Measurements from ENCODE around the gene SSH2. TPM values are rescaled to one million over a fixed set of nuclear protein-coding genes. Genes with fewer than 3 reads are reported as not detected.

SSH2 gene
- total and polyA plus RNA-seq, 2 experiments from 2014 or later = 9.9 to 12.7 TPM

- no peak overlapping the region for H3K4me2 ChIP-seq
- H3K9me3 ChIP-seq (ENCODE audit: low read depth) = no peaks in the 10 kb centered on the region
- DNase-seq (ENCODE audit: low spot score) = peak; percentile 84
- no peaks in the 10 kb centered on the region for H3K36me3 ChIP-seq (replicated peaks; ENCODE audit: insufficient read depth, low read depth)
- H3K9me2 ChIP-seq (replicated peaks; ENCODE audit: insufficient read depth) = no peaks in the 10 kb centered on the region
- no peaks in the 10 kb centered on the region for H3K27me3 ChIP-seq
- H4K20me1 ChIP-seq (ENCODE audit: insufficient read depth, poor library complexity, severe bottlenecking) = no peaks in the 10 kb centered on the region
- 70% methylated on average over 14 of the region's 14 CpGs for WGBS (ENCODE audit: low lambda C conversion rate, missing lambda C conversion rate)
- H3K4me1 ChIP-seq (ENCODE audit: insufficient read depth) = peaks cover 5% of the 10 kb centered on the region
- no peak overlapping the region for H2AFZ ChIP-seq
- no peak overlapping the region for H3K4me3 ChIP-seq
- H3K27ac ChIP-seq = no peak overlapping the region
- H3K79me2 ChIP-seq = no peaks in the 10 kb centered on the region
- TF ChIP-seq CTCF (IDR thresholded peaks at IDR 0.05; ENCODE audit: poor library complexity) (peak; percentile 84), EZH2 (IDR thresholded peaks at IDR 0.05; ENCODE audit: borderline replicate concordance) (no peak)
Measured at GRCh38 chr17:29807520-29808361, 122.3 kb downstream of the SSH2 start.

- Histone ChIP-seq H3K4me3 (no peak overlapping the region), H3K9me3 (ENCODE audit: low read depth) (no peaks in the 10 kb centered on the region), H3K4me2 (no peak overlapping the region), H3K4me1 (ENCODE audit: insufficient read depth) (peaks cover 5% of the 10 kb centered on the region), H3K79me2 (peaks cover 3% of the 10 kb centered on the region), H3K36me3 (replicated peaks; ENCODE audit: insufficient read depth, low read depth) (no peaks in the 10 kb centered on the region), H3K9me2 (replicated peaks; ENCODE audit: insufficient read depth) (no peaks in the 10 kb centered on the region), H4K20me1 (ENCODE audit: insufficient read depth, poor library complexity, severe bottlenecking) (no peaks in the 10 kb centered on the region), H2AFZ (no peak overlapping the region), H3K27ac (no peak overlapping the region), H3K27me3 (no peaks in the 10 kb centered on the region)
- no peak for DNase-seq (ENCODE audit: low spot score)
- WGBS (ENCODE audit: low lambda C conversion rate, missing lambda C conversion rate) = 96% methylated on average over 3 of the region's 3 CpGs
- TF ChIP-seq EZH2phosphoT487 (IDR thresholded peaks at IDR 0.05; ENCODE audit: low read depth, severe bottlenecking, unreplicated experiment) = no peak
- TF ChIP-seq CTCF (IDR thresholded peaks at IDR 0.05; ENCODE audit: poor library complexity) = no peak
- no peak for TF ChIP-seq EZH2 (IDR thresholded peaks at IDR 0.05; ENCODE audit: borderline replicate concordance)
Measured at GRCh38 chr17:29802246-29802645, 127.8 kb downstream of the SSH2 start.

DNA sequence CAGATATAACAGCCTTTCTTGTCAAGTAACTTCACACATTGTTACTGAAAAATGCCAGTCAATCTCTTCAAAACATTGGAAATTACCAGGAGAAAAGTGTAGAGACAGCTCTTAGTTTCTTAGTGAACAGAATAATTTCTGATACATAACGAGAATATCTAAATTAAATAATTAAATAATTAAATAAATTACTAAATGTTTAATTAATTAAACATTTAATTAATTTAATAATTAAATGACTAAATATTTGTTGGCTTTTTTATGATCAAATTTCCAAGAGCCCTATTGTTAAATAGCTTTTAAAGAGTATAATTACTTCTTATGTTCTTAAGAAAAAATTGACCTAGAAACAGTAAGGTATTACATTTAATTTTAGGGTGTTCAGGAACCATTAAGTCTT lies 129.6 kb downstream of the SSH2 start:
- Histone ChIP-seq H2AFZ (no peak overlapping the region), H3K36me3 (replicated peaks; ENCODE audit: insufficient read depth, low read depth) (no peaks in the 10 kb centered on the region), H3K9me2 (replicated peaks; ENCODE audit: insufficient read depth) (no peaks in the 10 kb centered on the region), H3K4me2 (no peak overlapping the region), H3K27me3 (no peaks in the 10 kb centered on the region), H3K4me1 (ENCODE audit: insufficient read depth) (peaks cover 1% of the 10 kb centered on the region), H4K20me1 (ENCODE audit: insufficient read depth, poor library complexity, severe bottlenecking) (no peaks in the 10 kb centered on the region), H3K79me2 (peaks cover 3% of the 10 kb centered on the region), H3K4me3 (no peak overlapping the region), H3K27ac (no peak overlapping the region), H3K9me3 (ENCODE audit: low read depth) (no peaks in the 10 kb centered on the region)
- no peak for TF ChIP-seq CTCF (IDR thresholded peaks at IDR 0.05; ENCODE audit: poor library complexity)
- TF ChIP-seq EZH2phosphoT487 (IDR thresholded peaks at IDR 0.05; ENCODE audit: low read depth, severe bottlenecking, unreplicated experiment) = no peak
- no peak for TF ChIP-seq EZH2 (IDR thresholded peaks at IDR 0.05; ENCODE audit: borderline replicate concordance)
- DNase-seq (ENCODE audit: low spot score) = no peak
- whole genome bisulfite sequencing (ENCODE audit: low lambda C conversion rate, missing lambda C conversion rate) = 98% methylated on average over 1 of the region's 1 CpG
